Suprapubic skin (tissue), 4 donors: ENCODE measurements around the gene TTC23. TPM values are rescaled to one million over a fixed set of nuclear protein-coding genes. Genes with fewer than 3 reads are reported as not detected.

Experiments
- DNase-seq, 2 donors: peaks; one replicate each; pipeline ENCODE4 v3.0.0-alpha.2; 2019; ENCODE audit warnings: low spot score in 2 of 2
- H3K27ac ChIP-seq: fragments of 200-600 bp; sonication (generic); one replicate; pipeline ENCODE4 v1.5.1; 2019
- H3K27me3 ChIP-seq: fragments of 200-600 bp; sonication (generic); one replicate; pipeline ENCODE4 v1.5.1; 2019
- H3K36me3 ChIP-seq: fragments of 200-600 bp; sonication (generic); one replicate; pipeline ENCODE4 v1.5.1; 2019
- H3K4me1 ChIP-seq: fragments of 200-600 bp; sonication (generic); one replicate; pipeline ENCODE4 v1.5.1; 2019
- H3K4me3 ChIP-seq: fragments of 200-600 bp; sonication (generic); one replicate; pipeline ENCODE4 v1.5.1; 2019; ENCODE audit warnings: mild to moderate bottlenecking
- H3K9me3 ChIP-seq: fragments of 200-600 bp; sonication (generic); one replicate; pipeline ENCODE4 v1.5.1; 2019
- EP300 ChIP-seq: sonication (generic); formaldehyde crosslinking; IDR thresholded peaks from one replicate; pipeline ENCODE4 v1.6.1; 2017; ENCODE audit warnings: antibody characterized with exemption
- POLR2A ChIP-seq, 2 donors: fragments of 450-650 bp; IDR thresholded peaks; one replicate each; pipeline ENCODE4 v1.6.1; 2017; ENCODE audit warnings: antibody characterized with exemption in 2 of 2, mild to moderate bottlenecking in 2 of 2, moderate library complexity in 2 of 2
- POLR2AphosphoS5 ChIP-seq, 3 donors: sonication (generic); formaldehyde crosslinking; IDR thresholded peaks; one replicate each; pipeline ENCODE4 v1.6.1; 2017; ENCODE audit warnings: antibody characterized with exemption in 3 of 3
- WGBS: methylation state at CpG from one replicate; pipeline ENCODE4 v1.1.5; 2018; 5-methylcytosine and 5-hydroxymethylcytosine counted together
- total RNA-seq, 4 donors: library from RNA; depleted of rRNA; stranded (reverse); fragments of >200 nt; gene quantifications; one replicate each; pipeline ENCODE4 v1.1.0, GENCODE V29; 2016
- TF ChIP-seq, protein P1 (sequence below), 2 donors: fragments of 200-600 bp in 1 of 2; fragments of 450-650 bp in 1 of 2; sonication (generic) in 1 of 2; IDR thresholded peaks; one replicate each; pipeline ENCODE4 v1.5.1; 2016 to 2019; ENCODE audit warnings: antibody characterized with exemption in 2 of 2, mild to moderate bottlenecking in 1 of 2, moderate library complexity in 1 of 2

The TTC23 gene
- total RNA-seq, 4 donors from 2014 or later: 14.4 to 34.6 (median 17.6) TPM

DNA sequence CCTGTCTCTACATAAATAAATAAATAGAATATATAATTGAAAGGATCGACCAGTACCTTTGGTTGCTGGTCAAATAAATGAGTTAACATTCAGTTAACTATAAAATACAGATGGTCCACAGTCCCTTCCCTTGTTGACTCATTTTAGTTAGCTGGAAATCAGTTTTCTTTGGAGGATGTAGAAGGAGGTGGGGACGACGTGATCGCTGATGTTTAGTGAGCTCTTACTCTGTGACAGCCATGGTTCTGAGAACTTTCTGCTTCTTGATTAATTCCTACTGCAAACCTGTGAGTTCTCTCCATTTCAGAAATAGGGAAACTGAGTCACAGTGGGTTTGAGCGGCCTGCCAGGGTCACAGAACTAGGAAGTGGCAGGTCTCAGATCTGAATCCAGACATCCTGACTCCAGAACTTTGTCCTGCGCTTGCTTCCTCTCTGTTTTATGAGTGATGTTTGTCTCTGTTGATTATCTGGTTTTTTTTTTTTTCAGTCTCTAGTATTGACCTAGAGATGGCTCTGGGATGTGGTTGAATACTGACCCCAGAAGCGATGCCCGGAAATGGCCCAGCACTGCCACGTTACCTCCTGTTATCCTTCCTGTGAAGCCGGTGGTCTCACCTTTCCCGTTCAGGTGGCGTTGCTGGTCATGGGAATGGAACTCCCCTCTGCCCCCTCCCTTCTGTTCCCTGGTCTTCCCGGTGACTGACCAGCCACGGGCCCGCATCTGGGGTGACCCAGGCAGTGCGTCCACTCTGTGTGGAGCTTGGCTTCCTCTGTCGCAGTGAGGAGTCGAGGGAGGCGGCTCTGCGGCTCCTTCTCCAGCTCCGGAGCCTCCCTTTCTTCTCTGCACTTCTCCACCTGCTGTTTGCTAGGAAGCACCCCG lies 126.3 kb downstream of the TTC23 start:
- no peaks in the 10 kb centered on the region for H3K36me3 ChIP-seq
- TF ChIP-seq, protein P1, sequence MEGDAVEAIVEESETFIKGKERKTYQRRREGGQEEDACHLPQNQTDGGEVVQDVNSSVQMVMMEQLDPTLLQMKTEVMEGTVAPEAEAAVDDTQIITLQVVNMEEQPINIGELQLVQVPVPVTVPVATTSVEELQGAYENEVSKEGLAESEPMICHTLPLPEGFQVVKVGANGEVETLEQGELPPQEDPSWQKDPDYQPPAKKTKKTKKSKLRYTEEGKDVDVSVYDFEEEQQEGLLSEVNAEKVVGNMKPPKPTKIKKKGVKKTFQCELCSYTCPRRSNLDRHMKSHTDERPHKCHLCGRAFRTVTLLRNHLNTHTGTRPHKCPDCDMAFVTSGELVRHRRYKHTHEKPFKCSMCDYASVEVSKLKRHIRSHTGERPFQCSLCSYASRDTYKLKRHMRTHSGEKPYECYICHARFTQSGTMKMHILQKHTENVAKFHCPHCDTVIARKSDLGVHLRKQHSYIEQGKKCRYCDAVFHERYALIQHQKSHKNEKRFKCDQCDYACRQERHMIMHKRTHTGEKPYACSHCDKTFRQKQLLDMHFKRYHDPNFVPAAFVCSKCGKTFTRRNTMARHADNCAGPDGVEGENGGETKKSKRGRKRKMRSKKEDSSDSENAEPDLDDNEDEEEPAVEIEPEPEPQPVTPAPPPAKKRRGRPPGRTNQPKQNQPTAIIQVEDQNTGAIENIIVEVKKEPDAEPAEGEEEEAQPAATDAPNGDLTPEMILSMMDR (IDR thresholded peaks at IDR 0.05): no peak
- TF ChIP-seq POLR2A (IDR thresholded peaks at IDR 0.05) (no peak), EP300 (no peak), POLR2AphosphoS5 (IDR thresholded peaks at IDR 0.05) (no peak)
- no peak for DNase-seq
- WGBS: 49% methylated on average over 22 of the region's 22 CpGs
- peak overlapping the region; percentile 23 for H3K4me3 ChIP-seq
- H3K9me3 ChIP-seq: no peaks in the 10 kb centered on the region
- peaks cover 27% of the 10 kb centered on the region for H3K4me1 ChIP-seq
- no peaks in the 10 kb centered on the region for H3K27me3 ChIP-seq
- H3K27ac ChIP-seq: peak overlapping the region; percentile 42

DNA sequence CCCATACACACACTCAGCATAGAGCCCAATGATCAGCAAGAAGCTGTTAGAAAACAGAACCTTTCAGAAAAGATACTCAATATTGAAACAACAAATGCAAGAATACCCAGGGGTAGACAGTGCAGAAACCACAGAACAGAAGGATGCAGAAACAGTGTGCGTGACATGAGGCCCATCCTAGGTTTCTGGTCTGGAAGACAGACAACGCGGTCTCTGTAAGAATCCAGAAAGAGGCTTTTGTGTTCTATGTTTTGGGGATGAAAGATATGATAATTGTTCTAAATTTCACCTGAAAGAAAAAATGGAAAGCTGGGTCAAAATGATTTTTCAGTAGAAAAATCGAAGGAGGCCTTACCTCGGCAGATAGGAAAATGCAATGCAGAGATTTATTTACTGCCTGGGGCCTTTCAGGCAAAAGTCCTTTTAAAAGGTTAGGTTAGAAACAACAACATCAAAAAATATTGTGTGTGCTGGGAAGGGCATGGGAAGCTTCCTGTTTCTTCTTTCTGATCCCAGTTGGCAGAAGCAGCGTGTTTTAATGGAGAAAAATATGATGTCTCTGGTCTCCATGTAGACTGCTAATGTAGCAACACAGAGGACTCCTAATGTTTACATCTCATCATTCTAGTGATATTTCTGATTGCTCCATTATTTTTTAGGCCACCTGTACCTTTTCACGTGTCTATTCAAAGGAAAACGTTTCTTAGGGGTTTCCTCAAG lies 127.5 kb downstream of the TTC23 start:
- Histone ChIP-seq H3K27me3 (no peaks in the 10 kb centered on the region), H3K4me1 (peaks cover 27% of the 10 kb centered on the region), H3K36me3 (no peaks in the 10 kb centered on the region), H3K4me3 (no peak overlapping the region), H3K27ac (no peak overlapping the region), H3K9me3 (no peaks in the 10 kb centered on the region)
- no peak for DNase-seq
- TF ChIP-seq, protein P1 (IDR thresholded peaks at IDR 0.05): no peak
- TF ChIP-seq POLR2AphosphoS5 (IDR thresholded peaks at IDR 0.05) (no peak), POLR2A (IDR thresholded peaks at IDR 0.05) (no peak), EP300 (no peak)
- 76% methylated on average over 8 of the region's 8 CpGs for WGBS

DNA sequence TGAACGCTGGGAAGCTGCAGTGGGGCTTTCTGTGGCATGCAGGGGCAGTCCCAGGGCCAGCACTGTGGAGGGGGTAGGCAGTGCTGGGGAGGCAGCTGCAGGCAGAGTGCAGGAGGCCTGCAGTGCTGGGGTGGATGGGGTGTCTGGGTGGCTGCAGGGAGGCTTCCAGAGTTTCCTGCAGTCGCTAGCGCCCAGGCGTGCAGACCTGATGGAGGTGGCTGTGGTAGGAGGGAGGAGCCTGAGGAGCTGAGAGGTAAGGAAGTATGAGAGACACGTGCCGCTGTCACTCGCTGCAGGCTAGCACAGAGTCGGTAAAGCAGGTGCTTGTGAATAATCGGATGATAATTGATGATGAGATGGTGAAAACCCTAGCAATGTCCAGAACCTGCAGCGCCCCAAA lies 128.2 kb downstream of the TTC23 start:
- Histone ChIP-seq H3K27me3 (no peaks in the 10 kb centered on the region), H3K9me3 (no peaks in the 10 kb centered on the region), H3K27ac (no peak overlapping the region), H3K36me3 (no peaks in the 10 kb centered on the region), H3K4me1 (peaks cover 27% of the 10 kb centered on the region), H3K4me3 (no peak overlapping the region)
- 80% methylated on average over 10 of the region's 10 CpGs for WGBS
- no peak for TF ChIP-seq POLR2AphosphoS5 (IDR thresholded peaks at IDR 0.05)
- no peak for TF ChIP-seq EP300
- TF ChIP-seq, protein P1 (IDR thresholded peaks at IDR 0.05): no peak
- TF ChIP-seq POLR2A (IDR thresholded peaks at IDR 0.05): no peak
- DNase-seq: peak in 1 of 2 donors; percentile 49

DNA sequence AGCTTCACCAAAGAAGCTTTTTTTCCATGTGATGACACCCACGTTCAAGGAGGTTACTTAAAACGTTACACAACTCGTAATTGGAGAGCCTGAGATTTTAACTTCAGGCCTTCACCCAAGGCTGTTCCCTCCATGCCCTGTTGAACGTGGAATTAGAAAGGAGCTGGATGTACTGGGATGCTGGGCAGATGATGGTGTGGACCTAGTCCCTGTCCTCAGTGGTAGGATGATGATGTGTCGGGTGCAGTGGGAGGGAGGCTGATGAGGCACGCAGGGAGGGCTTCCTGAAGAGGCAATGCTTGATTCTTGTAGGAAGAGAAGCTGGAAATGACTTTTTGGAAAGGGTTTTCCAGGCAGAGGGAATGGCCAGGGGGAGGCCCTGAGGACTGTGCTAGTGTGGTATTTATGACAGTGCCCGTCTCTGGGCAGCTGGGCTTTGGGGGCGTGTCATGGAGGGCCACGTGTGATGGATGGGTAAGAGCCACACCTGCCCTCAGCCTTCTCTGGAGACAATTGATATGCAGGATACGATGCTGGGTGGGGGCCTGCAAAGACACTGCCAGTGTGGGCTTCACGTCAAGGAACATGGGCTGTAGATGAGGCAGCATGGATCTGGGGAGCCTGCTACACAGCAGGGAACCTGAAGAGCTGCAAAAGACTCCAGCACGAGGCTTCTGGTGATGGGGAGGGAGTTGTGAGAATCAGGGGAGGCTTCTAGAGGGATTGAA lies 129.2 kb downstream of the TTC23 start:
- H3K4me3 ChIP-seq: no peak overlapping the region
- H3K27ac ChIP-seq: no peak overlapping the region
- peaks cover 24% of the 10 kb centered on the region for H3K4me1 ChIP-seq
- no peak for TF ChIP-seq POLR2AphosphoS5 (IDR thresholded peaks at IDR 0.05)
- TF ChIP-seq POLR2A (IDR thresholded peaks at IDR 0.05): no peak
- TF ChIP-seq, protein P1 (IDR thresholded peaks at IDR 0.05): no peak
- no peak for TF ChIP-seq EP300
- no peaks in the 10 kb centered on the region for H3K36me3 ChIP-seq
- no peaks in the 10 kb centered on the region for H3K27me3 ChIP-seq
- no peaks in the 10 kb centered on the region for H3K9me3 ChIP-seq
- peak; percentile 33 to 53 for DNase-seq
- 90% methylated on average over 12 of the region's 12 CpGs for WGBS
